Measurements from ENCODE around the gene TMCO2.

Gene TMCO2

GRCh38 chr1:40226192-40226591 is 21.5 kb upstream of the TMCO2 start:
- Histone ChIP-seq H3K4me2 (ENCODE audit: low read length, poor library complexity, severe bottlenecking) (no peak overlapping the region), H2BK12ac (ENCODE audit: low read length in 2 of 2) (no peak overlapping the region), H3K4me1 (ENCODE audit: control insufficient read depth, insufficient read depth, low read depth, low read length) (no peaks in the 10 kb centered on the region), H3K27me3 (ENCODE audit: control insufficient read depth in 1 of 2, insufficient read depth in 1 of 2, low read length in 2 of 2) (no peaks in the 10 kb centered on the region), H2BK120ac (ENCODE audit: low read depth, low read length) (no peak overlapping the region), H3K14ac (ENCODE audit: low read length in 2 of 2) (no peak overlapping the region), H3K23ac (ENCODE audit: low read length in 2 of 2) (no peak overlapping the region), H3K4ac (ENCODE audit: low read depth in 1 of 2, low read length in 2 of 2) (no peak overlapping the region), H3K9me3 (ENCODE audit: control insufficient read depth, low read length) (no peaks in the 10 kb centered on the region), H3K36me3 (ENCODE audit: control insufficient read depth in 1 of 2, insufficient read depth in 2 of 2, low read depth in 1 of 2, low read length in 2 of 2) (peaks cover 6 to 28% of the 10 kb centered on the region in 2 experiments), H4K91ac (ENCODE audit: low read length) (no peak overlapping the region), H3K27ac (ENCODE audit: low read length, poor library complexity, severe bottlenecking) (no peak overlapping the region), H4K8ac (ENCODE audit: low read length) (no peak overlapping the region), H2AK5ac (ENCODE audit: low read length, severe bottlenecking) (no peak overlapping the region), H2BK15ac (ENCODE audit: low read depth, poor library complexity, severe bottlenecking) (no peak overlapping the region), H3K4me3 (ENCODE audit: insufficient read depth in 1 of 2, low read depth in 1 of 2, low read length in 2 of 2) (no peak overlapping the region), H3K79me1 (replicated peaks; ENCODE audit: low read length, poor library complexity, severe bottlenecking) (peaks cover 14% of the 10 kb centered on the region), H2AFZ (ENCODE audit: low read depth, low read length) (no peak overlapping the region), H3K18ac (ENCODE audit: low read depth in 1 of 2, low read length in 2 of 2) (no peak overlapping the region), H3K9ac (ENCODE audit: low read length) (no peak overlapping the region), H2BK5ac (ENCODE audit: low read depth, low read length, poor library complexity, severe bottlenecking) (no peak overlapping the region)
- no peak for DNase-seq
- over 99% methylated on average over 3 of the region's 3 CpGs for WGBS

GRCh38 chr1:40232444-40232843 is 15.3 kb upstream of the TMCO2 start:
- H3K18ac ChIP-seq (ENCODE audit: low read depth in 1 of 2, low read length in 2 of 2), result no peak overlapping the region
- no peak overlapping the region for H2BK5ac ChIP-seq (ENCODE audit: low read depth, low read length, poor library complexity, severe bottlenecking)
- no peak overlapping the region for H4K91ac ChIP-seq (ENCODE audit: low read length)
- H3K79me1 ChIP-seq (replicated peaks; ENCODE audit: low read length, poor library complexity, severe bottlenecking), result peaks cover 18% of the 10 kb centered on the region
- no peak overlapping the region for H2BK120ac ChIP-seq (ENCODE audit: low read depth, low read length)
- no peak for DNase-seq
- no peak overlapping the region for H3K14ac ChIP-seq (ENCODE audit: low read length in 2 of 2)
- no peak overlapping the region for H3K9ac ChIP-seq (ENCODE audit: low read length)
- no peaks in the 10 kb centered on the region for H3K27me3 ChIP-seq (ENCODE audit: control insufficient read depth in 1 of 2, insufficient read depth in 1 of 2, low read length in 2 of 2)
- 100% methylated on average over 4 of the region's 4 CpGs for WGBS
- no peak overlapping the region for H2BK15ac ChIP-seq (ENCODE audit: low read depth, poor library complexity, severe bottlenecking)
- no peaks in the 10 kb centered on the region for H3K9me3 ChIP-seq (ENCODE audit: control insufficient read depth, low read length)
- no peak overlapping the region for H3K4ac ChIP-seq (ENCODE audit: low read depth in 1 of 2, low read length in 2 of 2)
- no peak overlapping the region for H4K8ac ChIP-seq (ENCODE audit: low read length)
- H3K4me1 ChIP-seq (ENCODE audit: control insufficient read depth, insufficient read depth, low read depth, low read length), result no peaks in the 10 kb centered on the region
- no peak overlapping the region for H3K4me2 ChIP-seq (ENCODE audit: low read length, poor library complexity, severe bottlenecking)
- no peak overlapping the region for H2AFZ ChIP-seq (ENCODE audit: low read depth, low read length)
- H3K36me3 ChIP-seq (ENCODE audit: control insufficient read depth in 1 of 2, insufficient read depth in 2 of 2, low read depth in 1 of 2, low read length in 2 of 2), result peaks cover 15 to 67% of the 10 kb centered on the region in 2 experiments
- H3K27ac ChIP-seq (ENCODE audit: low read length, poor library complexity, severe bottlenecking), result no peak overlapping the region
- H2BK12ac ChIP-seq (ENCODE audit: low read length in 2 of 2), result no peak overlapping the region
- H3K4me3 ChIP-seq (ENCODE audit: insufficient read depth in 1 of 2, low read depth in 1 of 2, low read length in 2 of 2), result no peak overlapping the region
- no peak overlapping the region for H2AK5ac ChIP-seq (ENCODE audit: low read length, severe bottlenecking)
- peak overlapping the region in 1 of 2 experiments; percentile 72 for H3K23ac ChIP-seq (ENCODE audit: low read length in 2 of 2)

GRCh38 chr1:40239626-40240025 is 8.1 kb upstream of the TMCO2 start:
- Histone ChIP-seq H3K18ac (ENCODE audit: low read depth in 1 of 2, low read length in 2 of 2) (no peak overlapping the region), H2BK5ac (ENCODE audit: low read depth, low read length, poor library complexity, severe bottlenecking) (no peak overlapping the region), H3K79me1 (replicated peaks; ENCODE audit: low read length, poor library complexity, severe bottlenecking) (peaks cover 5% of the 10 kb centered on the region), H2BK120ac (ENCODE audit: low read depth, low read length) (no peak overlapping the region), H3K4me1 (ENCODE audit: control insufficient read depth, insufficient read depth, low read depth, low read length) (peaks cover 2% of the 10 kb centered on the region), H3K36me3 (ENCODE audit: control insufficient read depth in 1 of 2, insufficient read depth in 2 of 2, low read depth in 1 of 2, low read length in 2 of 2) (peaks cover 3 to 52% of the 10 kb centered on the region in 2 experiments), H4K8ac (ENCODE audit: low read length) (no peak overlapping the region), H3K27me3 (ENCODE audit: control insufficient read depth in 1 of 2, insufficient read depth in 1 of 2, low read length in 2 of 2) (no peaks in the 10 kb centered on the region), H3K4me3 (ENCODE audit: insufficient read depth in 1 of 2, low read depth in 1 of 2, low read length in 2 of 2) (no peak overlapping the region), H4K91ac (ENCODE audit: low read length) (no peak overlapping the region), H2BK15ac (ENCODE audit: low read depth, poor library complexity, severe bottlenecking) (no peak overlapping the region), H2AK5ac (ENCODE audit: low read length, severe bottlenecking) (no peak overlapping the region), H3K9me3 (ENCODE audit: control insufficient read depth, low read length) (no peaks in the 10 kb centered on the region), H3K4me2 (ENCODE audit: low read length, poor library complexity, severe bottlenecking) (no peak overlapping the region), H3K23ac (ENCODE audit: low read length in 2 of 2) (no peak overlapping the region), H3K4ac (ENCODE audit: low read depth in 1 of 2, low read length in 2 of 2) (no peak overlapping the region), H3K14ac (ENCODE audit: low read length in 2 of 2) (no peak overlapping the region), H3K9ac (ENCODE audit: low read length) (no peak overlapping the region), H2AFZ (ENCODE audit: low read depth, low read length) (no peak overlapping the region), H2BK12ac (ENCODE audit: low read length in 2 of 2) (no peak overlapping the region), H3K27ac (ENCODE audit: low read length, poor library complexity, severe bottlenecking) (no peak overlapping the region)
- 100% methylated on average over 1 of the region's 1 CpG for WGBS
- DNase-seq, result no peak

GRCh38 chr1:40240390-40240789 is 7.3 kb upstream of the TMCO2 start:
- H4K8ac ChIP-seq (ENCODE audit: low read length), result no peak overlapping the region
- peaks cover 2% of the 10 kb centered on the region for H3K4me1 ChIP-seq (ENCODE audit: control insufficient read depth, insufficient read depth, low read depth, low read length)
- no peak overlapping the region for H3K4me2 ChIP-seq (ENCODE audit: low read length, poor library complexity, severe bottlenecking)
- no peak overlapping the region for H2BK15ac ChIP-seq (ENCODE audit: low read depth, poor library complexity, severe bottlenecking)
- no peak overlapping the region for H3K18ac ChIP-seq (ENCODE audit: low read depth in 1 of 2, low read length in 2 of 2)
- H3K36me3 ChIP-seq (ENCODE audit: control insufficient read depth in 1 of 2, insufficient read depth in 2 of 2, low read depth in 1 of 2, low read length in 2 of 2), result peaks cover 3 to 46% of the 10 kb centered on the region in 2 experiments
- H3K27me3 ChIP-seq (ENCODE audit: control insufficient read depth in 1 of 2, insufficient read depth in 1 of 2, low read length in 2 of 2), result no peaks in the 10 kb centered on the region
- no peak overlapping the region for H3K27ac ChIP-seq (ENCODE audit: low read length, poor library complexity, severe bottlenecking)
- DNase-seq, result no peak
- H3K9me3 ChIP-seq (ENCODE audit: control insufficient read depth, low read length), result no peaks in the 10 kb centered on the region
- H3K79me1 ChIP-seq (replicated peaks; ENCODE audit: low read length, poor library complexity, severe bottlenecking), result peaks cover 5% of the 10 kb centered on the region
- no peak overlapping the region for H2BK12ac ChIP-seq (ENCODE audit: low read length in 2 of 2)
- H3K9ac ChIP-seq (ENCODE audit: low read length), result no peak overlapping the region
- H3K14ac ChIP-seq (ENCODE audit: low read length in 2 of 2), result no peak overlapping the region
- H4K91ac ChIP-seq (ENCODE audit: low read length), result no peak overlapping the region
- 95% methylated on average over 2 of the region's 2 CpGs for WGBS
- no peak overlapping the region for H2BK5ac ChIP-seq (ENCODE audit: low read depth, low read length, poor library complexity, severe bottlenecking)
- H2BK120ac ChIP-seq (ENCODE audit: low read depth, low read length), result no peak overlapping the region
- H3K4ac ChIP-seq (ENCODE audit: low read depth in 1 of 2, low read length in 2 of 2), result no peak overlapping the region
- no peak overlapping the region for H2AFZ ChIP-seq (ENCODE audit: low read depth, low read length)
- no peak overlapping the region for H3K4me3 ChIP-seq (ENCODE audit: insufficient read depth in 1 of 2, low read depth in 1 of 2, low read length in 2 of 2)
- H3K23ac ChIP-seq (ENCODE audit: low read length in 2 of 2), result no peak overlapping the region
- no peak overlapping the region for H2AK5ac ChIP-seq (ENCODE audit: low read length, severe bottlenecking)

Data from mesenchymal stem cell (in vitro differentiated cells and primary cell).